ENCODE results near the gene NHLH2.

The NHLH2 gene

DNA sequence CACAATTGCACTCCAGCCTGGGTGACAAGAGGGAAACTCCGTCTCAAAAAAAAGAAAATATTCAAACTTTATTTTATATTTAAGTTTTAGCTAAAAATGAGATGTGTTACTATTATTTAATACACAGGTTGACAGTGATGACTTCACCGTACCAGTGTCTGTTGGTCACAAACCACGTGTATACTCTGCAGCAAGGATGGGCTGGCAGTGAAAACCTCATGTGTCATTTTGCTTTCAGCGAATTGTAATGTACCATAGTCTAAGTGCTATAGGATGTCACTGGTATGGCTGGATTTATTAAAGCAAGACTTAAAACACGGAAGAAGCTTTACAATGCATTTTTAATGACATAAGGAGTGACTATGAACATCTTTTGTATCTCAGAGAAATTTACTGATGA, 28.1 kb upstream of the NHLH2 start:
- H3K36me3 ChIP-seq (ENCODE audit: insufficient read depth, low read length) = no peaks in the 10 kb centered on the region

DNA sequence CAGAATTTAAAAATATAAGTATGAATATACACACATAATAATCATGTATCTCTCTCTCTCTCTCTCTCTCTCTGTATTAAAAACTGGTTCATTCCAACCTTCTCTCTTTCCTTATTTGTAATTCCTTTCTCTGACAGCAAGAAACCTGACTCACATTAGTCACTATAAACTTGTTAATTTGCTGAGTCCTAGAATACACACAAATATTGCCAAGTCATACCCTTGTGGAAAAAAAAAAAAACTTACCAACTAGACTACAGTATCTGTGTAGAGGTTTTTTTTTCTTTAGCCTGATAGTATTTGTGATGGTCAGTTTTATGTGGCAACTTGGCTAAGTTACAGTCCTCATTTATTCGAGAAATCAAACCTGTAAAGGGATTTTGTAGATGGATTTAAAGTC, 26.3 kb upstream of the NHLH2 start:
- Histone ChIP-seq H3K4me3 (ENCODE audit: low read depth, low read length) (no peak overlapping the region), H3K4me1 (ENCODE audit: control insufficient read depth, insufficient read depth, low read length, unreplicated experiment) (no peaks in the 10 kb centered on the region), H3K79me2 (ENCODE audit: control insufficient read depth, insufficient read depth, low read length, unreplicated experiment) (no peaks in the 10 kb centered on the region), H3K27ac (ENCODE audit: low read depth, low read length) (no peak overlapping the region), H3K36me3 (ENCODE audit: insufficient read depth, low read length) (no peaks in the 10 kb centered on the region), H3K27me3 (ENCODE audit: insufficient read depth, low read length) (peaks cover 14% of the 10 kb centered on the region), H2AFZ (ENCODE audit: low read length, unreplicated experiment) (no peak overlapping the region)

More for the DNA sequence above, 28.1 kb upstream of the NHLH2 start:
- H3K27me3 ChIP-seq (ENCODE audit: insufficient read depth, low read length) = peaks cover 16% of the 10 kb centered on the region
- H3K27ac ChIP-seq (ENCODE audit: low read depth, low read length) = no peak overlapping the region
- H3K79me2 ChIP-seq (ENCODE audit: control insufficient read depth, insufficient read depth, low read length, unreplicated experiment) = no peaks in the 10 kb centered on the region
- H3K4me1 ChIP-seq (ENCODE audit: control insufficient read depth, insufficient read depth, low read length, unreplicated experiment) = no peaks in the 10 kb centered on the region
- H2AFZ ChIP-seq (ENCODE audit: low read length, unreplicated experiment) = no peak overlapping the region
- no peak overlapping the region for H3K4me3 ChIP-seq (ENCODE audit: low read depth, low read length)

DNA sequence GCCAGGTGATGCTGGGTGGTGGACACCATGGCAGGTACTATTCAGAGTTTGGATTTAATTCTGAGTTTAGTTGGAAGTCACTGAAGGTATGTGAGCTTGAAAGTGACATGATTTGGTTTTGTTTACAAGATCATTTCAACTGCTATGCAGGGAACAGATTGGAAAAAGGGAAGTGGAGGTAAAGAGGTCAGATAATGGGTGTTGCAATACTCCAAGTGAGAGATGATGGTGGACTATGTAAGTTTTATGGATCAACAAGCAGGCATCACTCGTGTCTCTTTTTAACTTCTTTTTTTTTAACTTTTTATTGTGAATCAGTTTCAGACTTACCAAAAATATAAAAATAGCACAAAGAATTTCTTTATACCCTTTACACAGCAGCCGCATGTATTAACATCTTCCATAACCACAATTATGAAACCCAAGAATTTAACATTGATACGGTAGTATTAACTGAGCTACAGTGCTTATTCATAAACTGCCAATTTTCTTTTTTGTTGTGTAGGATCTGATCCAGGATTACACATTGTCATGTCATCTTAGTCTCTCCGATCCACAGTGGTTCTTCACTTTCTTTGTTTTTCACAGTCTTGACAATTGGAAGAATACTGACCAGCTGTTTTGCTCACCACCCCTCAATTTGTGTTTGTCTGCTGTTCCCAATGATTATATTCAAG, 24.9 kb upstream of the NHLH2 start:
- Histone ChIP-seq H3K36me3 (ENCODE audit: insufficient read depth, low read length) (no peaks in the 10 kb centered on the region), H3K79me2 (ENCODE audit: control insufficient read depth, insufficient read depth, low read length, unreplicated experiment) (no peaks in the 10 kb centered on the region), H2AFZ (ENCODE audit: low read length, unreplicated experiment) (no peak overlapping the region), H3K27ac (ENCODE audit: low read depth, low read length) (no peak overlapping the region), H3K4me1 (ENCODE audit: control insufficient read depth, insufficient read depth, low read length, unreplicated experiment) (no peaks in the 10 kb centered on the region), H3K27me3 (ENCODE audit: insufficient read depth, low read length) (peaks cover 25% of the 10 kb centered on the region), H3K4me3 (ENCODE audit: low read depth, low read length) (no peak overlapping the region)

DNA sequence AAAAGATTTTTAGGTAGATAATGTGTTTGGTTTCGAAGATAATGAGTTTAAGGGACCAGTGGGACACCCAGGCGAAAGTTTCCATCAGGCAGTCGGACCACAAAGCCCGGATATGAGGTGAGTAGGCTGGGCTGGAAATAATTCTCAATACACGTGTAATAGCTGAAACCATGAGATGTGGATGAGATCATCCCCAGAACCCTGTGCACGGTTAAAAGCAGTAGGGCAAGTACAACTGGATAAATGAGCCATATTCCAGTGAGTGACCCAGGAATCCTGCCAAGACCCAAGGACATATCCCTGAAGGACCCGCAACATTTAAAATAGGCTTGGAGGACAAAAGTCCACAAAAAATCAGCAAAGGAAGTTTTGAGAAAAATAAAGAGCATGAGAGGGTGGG, 21.5 kb upstream of the NHLH2 start:
- Histone ChIP-seq H2AFZ (ENCODE audit: low read length, unreplicated experiment) (no peak overlapping the region), H3K4me3 (ENCODE audit: low read depth, low read length) (no peak overlapping the region), H3K36me3 (ENCODE audit: insufficient read depth, low read length) (no peaks in the 10 kb centered on the region), H3K4me1 (ENCODE audit: control insufficient read depth, insufficient read depth, low read length, unreplicated experiment) (no peaks in the 10 kb centered on the region), H3K27me3 (ENCODE audit: insufficient read depth, low read length) (peaks cover 57% of the 10 kb centered on the region), H3K27ac (ENCODE audit: low read depth, low read length) (no peak overlapping the region), H3K79me2 (ENCODE audit: control insufficient read depth, insufficient read depth, low read length, unreplicated experiment) (no peaks in the 10 kb centered on the region)

DNA sequence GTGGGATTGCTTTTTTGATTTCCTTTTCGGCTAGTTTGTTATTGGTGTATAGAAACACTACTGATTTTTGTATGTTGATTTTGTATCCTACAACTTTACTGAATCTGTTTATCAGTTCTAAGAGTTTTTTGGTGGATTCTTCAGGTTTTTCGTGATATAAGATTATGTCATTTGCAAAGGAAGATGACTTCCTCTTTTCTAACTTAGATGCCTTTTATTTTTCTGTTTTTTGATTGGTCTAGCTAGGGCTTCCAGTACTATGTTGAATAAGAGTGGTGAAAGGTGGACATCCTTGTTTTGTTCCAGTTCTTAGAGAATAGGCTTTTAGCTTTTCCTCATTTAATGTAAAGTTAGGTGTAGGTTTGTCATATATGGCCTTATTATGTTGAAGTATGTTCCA, 13.1 kb upstream of the NHLH2 start:
- H3K36me3 ChIP-seq (ENCODE audit: insufficient read depth, low read length) = no peaks in the 10 kb centered on the region
- H2AFZ ChIP-seq (ENCODE audit: low read length, unreplicated experiment) = no peak overlapping the region
- no peak overlapping the region for H3K4me3 ChIP-seq (ENCODE audit: low read depth, low read length)
- H3K27ac ChIP-seq (ENCODE audit: low read depth, low read length) = no peak overlapping the region
- peaks cover 85% of the 10 kb centered on the region for H3K27me3 ChIP-seq (ENCODE audit: insufficient read depth, low read length)
- no peaks in the 10 kb centered on the region for H3K4me1 ChIP-seq (ENCODE audit: control insufficient read depth, insufficient read depth, low read length, unreplicated experiment)
- no peaks in the 10 kb centered on the region for H3K79me2 ChIP-seq (ENCODE audit: control insufficient read depth, insufficient read depth, low read length, unreplicated experiment)

DNA sequence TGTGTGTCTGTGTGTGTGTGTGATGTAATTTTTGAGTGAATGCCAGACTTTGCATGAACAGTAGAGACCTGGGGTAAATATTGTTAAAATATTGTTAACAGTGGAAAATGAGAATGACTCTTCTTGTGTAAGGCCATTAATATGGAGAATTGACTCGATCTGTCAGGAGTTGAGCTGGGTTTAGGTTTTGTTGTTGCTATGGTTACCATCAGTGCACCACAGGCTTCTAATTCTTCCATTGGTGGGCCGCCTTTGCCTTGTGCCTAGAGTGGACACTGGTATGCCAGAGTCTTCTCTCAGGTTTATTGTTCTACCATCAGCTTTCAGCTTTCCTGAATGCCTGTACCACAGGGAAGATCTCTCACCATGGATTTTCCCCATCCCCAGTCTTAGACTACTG, 10.0 kb upstream of the NHLH2 start:
- Histone ChIP-seq H3K36me3 (ENCODE audit: insufficient read depth, low read length) (no peaks in the 10 kb centered on the region), H3K79me2 (ENCODE audit: control insufficient read depth, insufficient read depth, low read length, unreplicated experiment) (no peaks in the 10 kb centered on the region), H2AFZ (ENCODE audit: low read length, unreplicated experiment) (no peak overlapping the region), H3K27ac (ENCODE audit: low read depth, low read length) (no peak overlapping the region), H3K27me3 (ENCODE audit: insufficient read depth, low read length) (peaks cover 88% of the 10 kb centered on the region), H3K4me1 (ENCODE audit: control insufficient read depth, insufficient read depth, low read length, unreplicated experiment) (no peaks in the 10 kb centered on the region), H3K4me3 (ENCODE audit: low read depth, low read length) (no peak overlapping the region)

DNA sequence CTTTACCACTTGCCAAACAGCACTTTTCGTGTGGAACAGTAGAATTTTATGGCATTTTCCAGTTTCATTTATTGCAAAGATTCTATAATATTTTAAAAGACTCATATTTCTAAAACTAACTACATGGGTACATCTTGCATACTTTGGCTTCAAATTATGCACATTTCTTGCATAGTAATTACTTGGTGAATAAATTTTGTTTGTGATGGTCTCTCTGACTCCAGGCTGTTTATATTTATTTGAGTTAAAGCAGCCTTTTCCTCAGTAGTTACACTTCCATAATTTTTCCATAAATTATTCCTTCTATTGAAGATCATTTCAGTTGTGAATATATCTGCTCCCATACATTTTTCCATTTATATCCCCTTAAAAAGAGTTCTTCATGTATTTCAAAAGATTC, 6.9 kb upstream of the NHLH2 start:
- Histone ChIP-seq H3K27me3 (ENCODE audit: insufficient read depth, low read length) (peaks cover 87% of the 10 kb centered on the region), H3K27ac (ENCODE audit: low read depth, low read length) (no peak overlapping the region), H3K4me1 (ENCODE audit: control insufficient read depth, insufficient read depth, low read length, unreplicated experiment) (no peaks in the 10 kb centered on the region), H3K36me3 (ENCODE audit: insufficient read depth, low read length) (no peaks in the 10 kb centered on the region), H3K4me3 (ENCODE audit: low read depth, low read length) (no peak overlapping the region), H3K79me2 (ENCODE audit: control insufficient read depth, insufficient read depth, low read length, unreplicated experiment) (no peaks in the 10 kb centered on the region), H2AFZ (ENCODE audit: low read length, unreplicated experiment) (no peak overlapping the region)

DNA sequence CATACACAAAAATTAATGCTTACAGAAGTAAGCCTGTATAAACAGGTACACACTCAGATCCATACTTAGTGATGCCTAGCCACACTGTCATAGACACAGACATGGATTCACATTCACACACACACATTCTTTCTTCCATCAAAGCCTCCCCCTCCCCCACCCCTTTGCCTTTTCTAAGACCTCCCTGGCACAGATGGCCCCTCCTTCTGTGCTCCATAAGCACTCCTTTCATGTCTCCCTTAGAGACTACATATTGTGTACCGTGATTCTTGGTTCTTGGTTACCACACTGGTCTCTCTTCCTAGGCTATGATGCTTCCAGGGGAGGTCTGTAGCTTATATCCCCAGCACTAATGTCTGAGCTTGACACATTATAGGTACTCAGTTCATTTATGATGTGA, 2.0 kb upstream of the NHLH2 start:
- H3K79me2 ChIP-seq (ENCODE audit: control insufficient read depth, insufficient read depth, low read length, unreplicated experiment) = no peaks in the 10 kb centered on the region
- H3K36me3 ChIP-seq (ENCODE audit: insufficient read depth, low read length) = no peaks in the 10 kb centered on the region
- no peak overlapping the region for H3K27ac ChIP-seq (ENCODE audit: low read depth, low read length)
- peaks cover 88% of the 10 kb centered on the region for H3K27me3 ChIP-seq (ENCODE audit: insufficient read depth, low read length)
- no peak overlapping the region for H2AFZ ChIP-seq (ENCODE audit: low read length, unreplicated experiment)
- no peak overlapping the region for H3K4me3 ChIP-seq (ENCODE audit: low read depth, low read length)
- no peaks in the 10 kb centered on the region for H3K4me1 ChIP-seq (ENCODE audit: control insufficient read depth, insufficient read depth, low read length, unreplicated experiment)

DNA sequence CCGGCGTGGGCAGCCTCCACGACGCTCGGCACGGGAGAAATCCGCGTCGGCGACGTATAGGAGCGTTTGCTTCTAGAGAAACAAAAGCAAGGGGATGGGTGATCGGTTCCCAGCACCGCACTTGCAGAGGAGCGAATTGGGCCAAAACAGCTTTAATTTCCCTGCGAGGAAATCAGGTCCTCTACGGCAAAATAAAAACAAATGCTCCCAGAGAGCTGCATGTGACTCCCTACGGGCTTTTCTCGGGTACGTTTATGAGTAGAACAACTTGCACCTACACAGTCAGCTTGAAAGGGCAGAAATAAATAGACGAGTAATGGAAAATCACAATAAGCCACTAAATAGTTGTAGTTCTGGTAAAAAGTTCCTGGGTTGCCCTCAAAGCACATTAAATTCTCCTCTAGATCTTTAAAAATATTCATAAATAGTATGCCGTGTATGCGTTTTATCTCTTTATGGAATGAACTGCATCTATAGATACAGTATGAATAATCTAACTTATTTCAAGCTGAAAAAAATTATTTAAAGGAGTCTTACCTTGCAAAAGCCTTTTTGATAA, 1.2 kb downstream of the NHLH2 start:
- H3K27ac ChIP-seq (ENCODE audit: low read depth, low read length) = no peak overlapping the region
- no peaks in the 10 kb centered on the region for H3K79me2 ChIP-seq (ENCODE audit: control insufficient read depth, insufficient read depth, low read length, unreplicated experiment)
- peak overlapping the region; percentile 65 for H3K4me3 ChIP-seq (ENCODE audit: low read depth, low read length)
- H3K36me3 ChIP-seq (ENCODE audit: insufficient read depth, low read length) = no peaks in the 10 kb centered on the region
- peaks cover 90% of the 10 kb centered on the region for H3K27me3 ChIP-seq (ENCODE audit: insufficient read depth, low read length)
- H3K4me1 ChIP-seq (ENCODE audit: control insufficient read depth, insufficient read depth, low read length, unreplicated experiment) = no peaks in the 10 kb centered on the region
- no peak overlapping the region for H2AFZ ChIP-seq (ENCODE audit: low read length, unreplicated experiment)

DNA sequence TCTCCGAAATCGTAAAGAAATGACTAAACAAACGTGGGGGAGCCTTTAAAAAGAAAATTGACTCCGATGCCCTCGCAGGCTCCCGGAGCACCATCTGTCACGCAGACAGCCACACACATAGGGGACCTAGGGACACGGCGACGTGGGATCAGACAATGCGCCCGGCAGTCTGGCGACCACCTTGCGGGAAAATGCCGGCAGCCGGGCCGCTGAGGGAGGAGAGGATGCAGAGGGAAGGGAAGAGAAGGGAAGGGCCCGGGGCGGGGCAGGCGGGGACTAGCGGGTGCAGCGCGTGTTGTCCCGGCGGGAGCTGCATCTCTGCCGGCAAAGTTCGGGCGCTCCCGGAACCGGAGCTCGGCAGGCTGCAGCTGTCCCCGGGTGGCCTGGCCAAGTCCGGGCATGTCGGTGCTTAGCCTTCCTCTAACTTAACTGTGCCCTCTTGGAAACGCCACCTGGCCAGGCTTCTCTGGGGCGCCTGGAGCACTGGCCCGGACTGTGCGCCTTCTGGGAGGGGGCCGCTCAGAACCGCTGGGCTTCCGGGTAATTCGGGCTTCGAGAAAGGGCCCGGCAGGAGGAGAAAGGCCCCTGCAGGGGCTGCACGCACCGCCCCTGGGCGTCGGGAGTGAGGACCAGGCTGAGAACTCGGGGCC, 1.8 kb downstream of the NHLH2 start:
- Histone ChIP-seq H2AFZ (ENCODE audit: low read length, unreplicated experiment) (peak overlapping the region; percentile 7), H3K36me3 (ENCODE audit: insufficient read depth, low read length) (no peaks in the 10 kb centered on the region), H3K4me3 (ENCODE audit: low read depth, low read length) (peak overlapping the region; percentile 65), H3K4me1 (ENCODE audit: control insufficient read depth, insufficient read depth, low read length, unreplicated experiment) (no peaks in the 10 kb centered on the region), H3K27me3 (ENCODE audit: insufficient read depth, low read length) (peaks cover 84% of the 10 kb centered on the region), H3K79me2 (ENCODE audit: control insufficient read depth, insufficient read depth, low read length, unreplicated experiment) (no peaks in the 10 kb centered on the region), H3K27ac (ENCODE audit: low read depth, low read length) (no peak overlapping the region)

DNA sequence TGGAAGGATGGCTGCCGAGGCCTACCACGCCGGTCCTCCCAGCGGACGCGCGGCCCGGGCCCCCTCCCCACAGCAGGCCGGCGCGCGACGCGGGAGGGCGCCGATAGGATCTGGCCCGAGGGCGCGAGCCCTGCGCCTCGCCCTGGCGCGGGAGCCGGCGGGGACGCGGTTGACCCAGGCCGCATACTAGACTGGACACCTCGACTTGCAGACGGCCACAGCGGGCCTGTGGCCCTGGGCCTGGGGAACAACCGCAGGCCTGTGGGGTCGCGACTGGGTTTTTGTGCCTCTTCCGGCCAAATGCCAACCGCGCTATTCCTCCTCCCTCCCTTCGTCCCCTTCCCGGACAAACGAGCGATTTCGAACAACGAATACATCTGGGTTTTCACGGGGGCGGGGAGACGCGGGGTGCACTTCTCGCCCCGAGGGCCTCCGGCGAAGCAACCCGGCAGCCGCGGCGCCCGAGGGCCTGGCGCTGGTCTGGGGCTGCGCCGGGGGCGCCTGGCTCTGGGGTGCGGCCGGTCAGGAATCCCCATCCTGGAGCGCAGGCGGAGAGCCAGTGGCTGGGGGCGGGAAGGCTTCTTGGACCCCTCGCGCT, 2.4 kb downstream of the NHLH2 start:
- Histone ChIP-seq H3K27me3 (ENCODE audit: insufficient read depth, low read length) (peaks cover 80% of the 10 kb centered on the region), H3K36me3 (ENCODE audit: insufficient read depth, low read length) (no peaks in the 10 kb centered on the region), H3K27ac (ENCODE audit: low read depth, low read length) (no peak overlapping the region), H3K79me2 (ENCODE audit: control insufficient read depth, insufficient read depth, low read length, unreplicated experiment) (no peaks in the 10 kb centered on the region), H3K4me3 (ENCODE audit: low read depth, low read length) (peak overlapping the region; percentile 65), H3K4me1 (ENCODE audit: control insufficient read depth, insufficient read depth, low read length, unreplicated experiment) (no peaks in the 10 kb centered on the region), H2AFZ (ENCODE audit: low read length, unreplicated experiment) (peak overlapping the region; percentile 5)
